CD4-positive, alpha-beta T cell treated with Interferon alpha-2 for 1 hour (primary cell): ENCODE data around the gene SRSF1.
A peak's percentile ranks its signal among the peaks of the same experiment; 100 is the strongest.
"Not testable (repeated sequence)": the region's sequence is repeated elsewhere in the genome, so short reads cannot be mapped to it uniquely, and the experiment has no call there.

Source experiments
- DNase-seq, 2 donors: peaks; one replicate each; pipeline ENCODE4 v3.0.0-alpha.2; 2020 to 2022

Gene SRSF1

DNA sequence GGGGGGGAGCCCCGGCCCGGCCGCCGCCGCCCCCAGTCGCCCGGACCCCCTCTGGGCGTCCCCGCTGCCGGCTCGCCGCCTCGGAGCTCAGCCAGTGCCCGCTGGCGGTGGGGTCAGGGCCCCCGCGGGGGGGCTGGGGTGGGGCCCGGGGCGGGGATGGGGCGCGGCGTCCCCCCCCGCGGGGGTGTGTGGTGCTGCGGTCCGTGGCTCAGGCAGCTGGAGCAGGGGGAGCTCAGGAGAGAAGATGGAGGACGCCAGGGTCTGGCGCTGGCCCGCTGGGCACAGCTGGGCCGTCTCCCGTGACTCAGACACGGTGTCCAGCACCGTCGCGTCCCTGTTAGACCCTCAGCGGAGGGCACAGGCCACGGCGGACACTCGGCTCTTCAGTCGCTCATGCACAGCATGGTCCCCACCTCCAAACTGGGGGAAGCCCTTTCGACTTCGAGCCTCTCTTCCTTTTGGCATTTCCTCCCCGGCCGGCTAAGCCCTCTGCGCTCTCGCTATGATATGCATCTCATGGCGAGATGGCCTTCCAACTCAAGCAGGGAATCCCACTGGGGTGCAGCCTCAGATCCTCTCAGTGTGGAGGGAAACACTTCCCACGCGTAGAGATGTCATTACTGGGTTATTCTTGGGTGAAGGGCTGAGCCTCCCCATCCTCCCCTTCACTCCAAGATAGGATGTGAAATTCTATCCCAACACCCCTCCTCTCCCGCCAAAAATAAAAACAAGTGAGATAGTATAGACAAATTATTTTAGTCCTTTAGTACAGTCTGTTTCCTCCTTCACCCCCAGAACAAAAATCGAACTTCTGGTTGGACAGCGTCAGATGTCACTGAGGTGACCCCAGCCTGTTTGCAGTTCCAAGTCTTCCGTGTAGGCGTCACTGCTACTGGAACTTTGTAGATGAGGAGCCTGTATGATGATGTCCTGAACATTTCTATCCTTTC lies 18.5 kb downstream of the SRSF1 start:
- DNase-seq = peak in 1 of 2 donors; percentile 63

DNA sequence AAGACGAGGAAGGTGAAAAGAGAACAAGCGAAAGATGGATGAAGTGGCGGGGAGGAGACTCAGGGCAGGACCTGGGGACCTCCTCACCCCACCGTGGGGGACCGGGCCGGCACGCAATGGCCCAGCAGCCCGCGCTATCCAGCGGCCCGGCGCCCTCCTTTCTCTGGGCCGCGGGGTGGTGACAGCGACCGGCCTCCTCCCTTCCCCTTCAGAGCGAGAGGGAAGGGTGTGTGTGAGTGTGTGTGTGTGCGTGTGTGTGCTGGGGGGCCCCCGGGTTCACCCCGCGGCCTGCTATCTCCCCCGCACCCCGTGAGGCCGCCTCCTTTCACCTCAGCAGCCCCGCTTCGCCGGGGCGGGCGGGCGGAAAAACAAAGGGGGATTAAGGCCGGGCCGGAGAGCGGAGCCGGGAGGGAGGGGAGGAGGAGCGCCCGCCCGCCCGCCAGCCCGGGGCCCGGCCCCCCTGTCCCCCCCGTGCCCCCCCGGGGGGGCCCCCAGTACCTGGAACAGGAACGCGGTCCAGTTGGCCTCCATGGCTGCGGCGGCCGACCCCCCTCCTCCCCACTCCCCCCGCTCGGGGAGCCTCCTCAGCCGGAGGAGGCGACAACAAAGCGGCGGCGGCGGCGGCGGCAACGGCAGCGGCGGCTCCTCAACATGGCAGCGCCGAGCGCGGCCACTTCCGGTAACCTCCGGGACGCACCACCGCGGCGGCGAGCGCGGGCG lies 19.3 kb downstream of the SRSF1 start, which contains the start of gene VEZF1:
Gene VEZF1, minus strand, starts transcription at position 674 of the 720 bp plus-strand sequence. Its CDS starts 143 bp downstream, at position 531.
- peak; percentile 72 to 85 for DNase-seq

GRCh38 chr17:57986841-57987580 lies 20.0 kb downstream of the SRSF1 start:
- DNase-seq = peak in 1 of 2 donors; percentile 50

GRCh38 chr17:57985675-57985974 lies 21.4 kb downstream of the SRSF1 start:
- DNase-seq = no peak

DNA sequence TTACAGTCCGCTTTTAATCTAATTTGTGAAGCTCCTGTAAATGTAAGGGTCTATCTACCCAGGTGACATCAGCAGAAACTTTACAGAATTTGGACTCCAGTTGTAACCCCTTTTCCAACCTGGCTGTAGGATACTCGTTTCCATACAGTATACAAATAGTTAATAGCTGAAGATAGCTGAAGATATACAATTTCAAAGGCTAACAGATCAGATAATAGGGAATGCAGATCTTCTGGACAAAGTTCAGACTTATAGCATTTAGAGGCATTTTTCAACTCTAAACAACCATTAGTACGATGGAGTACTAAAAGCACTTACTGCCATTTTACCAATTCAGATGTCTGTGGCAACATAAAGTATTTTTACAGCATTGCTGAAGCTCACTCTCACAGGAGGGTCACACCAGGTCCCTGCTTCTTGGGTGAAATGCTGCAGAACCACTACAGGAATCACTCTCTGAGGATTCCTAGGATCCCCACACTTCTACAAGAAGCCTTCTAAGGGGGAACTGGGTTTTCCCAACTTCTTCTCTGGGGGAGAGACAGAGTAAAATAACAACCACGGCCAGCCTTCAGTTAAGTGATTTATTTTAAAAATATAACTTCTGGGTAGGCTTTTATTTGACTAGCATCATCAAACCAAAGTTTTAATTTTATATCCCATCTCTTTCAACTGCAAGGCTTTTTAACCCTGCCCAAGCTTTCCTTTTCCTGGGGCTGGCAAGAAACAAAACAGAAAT lies 21.9 kb downstream of the SRSF1 start:
- DNase-seq = no peak

DNA sequence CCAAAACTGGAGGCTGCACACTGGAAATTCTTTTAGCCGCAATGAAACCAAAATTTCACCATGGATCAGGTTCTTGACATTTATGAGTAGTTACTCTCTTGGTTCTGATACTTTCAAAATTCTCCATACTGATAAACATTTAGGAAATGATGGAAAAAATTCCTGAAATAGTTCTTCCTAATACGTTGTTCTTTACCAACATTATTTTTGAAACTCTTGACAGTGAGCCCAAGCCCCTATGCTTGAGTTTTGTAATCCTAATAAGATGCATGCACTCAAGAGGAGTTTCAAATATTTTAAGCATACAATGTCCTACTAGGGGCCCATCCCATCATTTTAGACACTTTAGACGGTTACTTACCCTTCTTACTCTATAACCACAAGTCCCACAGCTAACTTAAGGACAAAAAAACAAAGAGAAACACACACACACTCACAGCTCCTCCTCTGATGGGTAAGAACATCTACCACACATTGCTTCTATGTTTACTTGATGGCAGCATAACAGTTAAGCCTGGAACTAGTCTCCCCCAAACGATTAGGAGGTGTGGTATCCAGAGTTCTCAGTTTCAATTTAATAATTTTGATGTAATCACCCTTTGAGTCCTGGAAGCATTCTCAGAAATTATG lies 22.7 kb downstream of the SRSF1 start:
- no peak for DNase-seq

GRCh38 chr17:57983446-57983845 lies 23.6 kb downstream of the SRSF1 start:
- DNase-seq = no peak

GRCh38 chr17:57982452-57983170 lies 24.4 kb downstream of the SRSF1 start:
- peak in 1 of 2 donors; percentile 42 for DNase-seq

DNA sequence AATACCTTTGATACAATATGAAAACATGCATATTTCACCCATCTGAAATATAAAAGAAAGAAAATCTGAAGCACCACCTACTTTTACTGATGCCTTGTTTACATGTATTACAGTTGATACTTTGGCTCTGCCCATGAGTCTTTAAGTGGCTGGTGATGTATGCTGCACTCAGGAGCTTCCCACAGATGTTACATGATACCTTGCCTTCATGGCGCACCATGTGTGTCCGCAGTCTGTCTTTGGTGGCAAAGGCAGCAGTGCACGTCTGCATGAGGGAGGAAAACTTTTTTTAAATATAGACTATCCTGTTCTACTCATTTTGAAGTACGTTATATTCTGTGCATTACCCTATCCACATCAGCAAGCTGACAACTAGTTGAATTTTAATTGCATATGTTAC lies 26.5 kb downstream of the SRSF1 start:
- no peak for DNase-seq

DNA sequence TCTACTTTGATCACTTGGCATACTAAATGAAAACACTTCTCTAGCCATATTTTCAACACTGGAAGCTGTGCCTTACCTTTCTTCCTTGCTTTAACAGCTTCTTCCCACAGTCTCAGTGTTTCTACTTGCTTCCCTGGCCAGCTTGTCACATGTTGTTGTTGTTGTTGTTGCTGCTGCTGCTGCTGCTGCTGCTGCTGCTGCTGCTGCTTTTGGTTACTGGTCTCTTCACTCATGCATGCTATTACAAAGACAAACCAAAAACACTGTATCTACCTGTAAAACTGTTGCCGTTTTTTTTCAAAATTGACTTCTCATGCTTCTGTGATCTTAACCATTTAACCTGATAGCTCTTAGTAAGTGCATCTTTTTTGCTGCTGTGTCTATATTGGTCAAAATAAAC lies 28.0 kb downstream of the SRSF1 start:
- no peak for DNase-seq

DNA sequence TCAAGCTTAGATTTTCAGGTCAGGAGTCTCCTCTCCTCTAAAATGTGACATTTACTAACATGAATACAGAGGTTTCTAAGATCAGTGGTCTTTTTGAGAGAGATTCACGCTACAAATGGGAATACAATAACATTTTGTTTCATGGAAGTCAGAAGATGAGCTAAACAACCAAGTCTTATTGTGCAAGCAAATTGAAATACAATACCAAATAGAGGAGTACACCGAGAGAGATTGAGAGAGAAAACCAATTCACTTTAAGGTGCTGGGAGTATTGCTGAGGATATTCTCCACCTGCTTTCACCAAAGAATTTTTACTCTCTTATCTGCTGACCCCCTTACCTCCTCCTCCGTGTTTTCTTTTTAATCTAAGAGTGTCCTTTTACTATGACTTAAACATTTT lies 30.5 kb downstream of the SRSF1 start:
- no peak for DNase-seq

DNA sequence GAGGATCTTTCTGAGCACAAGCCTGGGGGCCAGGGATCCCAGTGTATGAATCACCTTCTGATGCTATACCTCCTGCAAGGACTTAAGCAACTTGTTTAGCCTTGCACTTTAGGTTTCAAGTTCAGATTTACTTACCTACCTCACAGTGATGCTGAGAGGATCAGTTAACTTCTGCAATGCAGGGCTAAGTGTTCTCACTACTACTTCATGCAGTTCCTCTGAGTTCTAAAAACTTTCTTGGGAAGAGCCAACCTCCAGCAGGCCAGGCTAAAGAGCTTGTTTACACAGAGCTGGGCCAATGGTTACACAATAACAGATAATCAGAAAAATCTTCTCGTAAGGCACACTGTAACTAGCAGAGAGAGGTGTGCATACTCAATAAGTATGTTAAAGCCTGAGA lies 32.0 kb downstream of the SRSF1 start:
- DNase-seq = no peak

DNA sequence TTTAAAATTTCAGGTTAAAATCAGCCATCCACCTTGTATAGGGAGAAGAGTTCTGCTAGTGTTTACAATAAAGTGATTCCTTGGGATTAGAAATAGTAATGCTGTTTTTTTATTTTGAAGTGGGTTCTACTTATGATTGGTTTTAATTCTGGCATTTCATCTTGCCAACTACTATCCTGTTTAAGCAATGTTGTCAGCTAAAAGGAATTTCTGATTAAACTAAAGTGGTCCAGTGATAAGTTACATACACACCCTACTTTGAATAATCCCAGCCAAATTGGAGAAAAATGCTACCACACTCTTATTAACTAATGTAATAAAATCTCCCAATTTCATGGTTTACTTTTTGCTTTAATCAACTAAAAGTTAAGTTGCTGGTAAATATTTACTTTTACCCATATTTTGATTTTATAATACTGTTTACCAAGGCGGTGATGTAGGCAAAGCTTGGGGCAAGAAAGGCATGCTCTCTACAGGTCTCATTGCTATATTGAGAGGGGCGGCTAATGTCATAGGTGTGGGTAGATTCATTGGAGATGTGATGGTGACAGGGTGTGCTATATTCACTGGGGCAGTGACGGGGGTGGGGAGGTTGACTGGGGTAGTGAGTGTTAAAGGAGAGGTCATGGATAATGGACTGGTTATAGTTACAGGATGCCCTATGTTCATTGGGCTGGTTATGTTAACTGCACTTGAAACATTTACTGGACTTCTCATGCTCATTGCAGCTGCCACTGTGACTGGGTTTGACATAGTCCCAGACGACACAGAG lies 32.8 kb downstream of the SRSF1 start:
- not testable (repeated sequence) for DNase-seq

DNA sequence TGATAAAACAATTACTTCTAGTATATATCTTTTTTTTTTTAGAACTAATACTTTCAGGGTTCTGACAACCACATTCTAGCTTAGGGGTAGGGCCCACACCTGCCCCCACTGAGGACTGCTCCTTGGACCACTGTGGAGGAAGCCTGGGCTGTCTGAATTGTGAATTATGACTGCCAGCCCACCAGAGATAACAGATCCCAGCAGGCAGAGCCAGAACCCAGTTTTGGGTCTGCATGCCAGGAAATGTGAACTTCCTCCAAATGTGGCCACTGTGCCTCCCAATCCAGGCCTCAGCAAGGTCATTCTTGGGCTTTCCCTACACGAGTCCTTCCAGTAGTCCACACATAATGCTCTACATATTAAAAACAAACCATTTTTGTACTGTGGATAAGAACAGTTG lies 34.9 kb downstream of the SRSF1 start:
- no peak for DNase-seq

DNA sequence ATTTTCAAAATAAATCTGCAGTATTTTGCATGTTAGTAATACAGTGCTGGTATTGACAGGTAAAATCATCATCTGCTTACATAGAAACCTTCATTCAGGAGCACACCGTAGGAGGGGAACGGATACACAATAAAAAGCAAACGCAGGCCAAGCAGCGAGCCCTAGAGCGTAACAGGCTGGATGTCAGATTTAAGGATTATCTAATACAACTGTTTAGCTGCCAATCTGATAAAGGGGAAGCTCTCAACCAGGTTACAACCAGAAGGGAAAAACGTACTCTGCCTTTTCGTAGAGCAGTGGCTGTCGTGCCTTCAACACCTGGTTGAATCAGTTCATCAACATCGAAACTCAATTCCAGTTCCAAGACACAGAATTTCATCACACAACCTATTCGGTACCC lies 35.5 kb downstream of the SRSF1 start:
- no peak for DNase-seq

DNA sequence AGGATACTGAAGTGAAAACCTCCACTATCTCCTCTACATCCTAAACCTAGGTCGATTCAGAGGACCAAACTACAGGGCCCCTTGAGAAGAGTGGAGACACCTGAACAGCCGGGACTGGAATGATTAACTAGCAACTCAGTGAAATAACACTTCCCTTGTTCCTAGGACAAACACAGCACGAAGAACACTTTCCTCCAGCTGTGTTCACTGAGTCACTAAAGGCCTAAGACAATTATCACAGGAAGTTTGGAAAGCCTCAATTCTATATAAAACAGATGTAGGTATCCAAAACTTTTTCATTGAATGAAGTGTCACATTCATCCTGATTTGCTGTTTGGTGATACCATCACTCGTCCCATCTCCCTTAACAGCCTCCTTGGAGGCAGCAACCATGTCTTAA lies 36.3 kb downstream of the SRSF1 start:
- no peak for DNase-seq

- no peak for DNase-seq
These were observed 38.6 kb downstream of the SRSF1 start for GRCh38 chr17:57968456-57968855.

- DNase-seq = no peak
These were observed 40.2 kb downstream of the SRSF1 start for GRCh38 chr17:57966875-57967274.

- DNase-seq = no peak
These were observed 40.8 kb downstream of the SRSF1 start for GRCh38 chr17:57966246-57966645.

- no peak for DNase-seq
These were observed 41.4 kb downstream of the SRSF1 start for GRCh38 chr17:57965521-57966160.
